Upper lobe of right lung (tissue), 1 donor: ENCODE data around the gene ZNF346. TPM values are rescaled to one million over a fixed set of nuclear protein-coding genes. Genes with fewer than 3 reads are reported as not detected.
A peak's percentile ranks its signal among the peaks of the same experiment; 100 is the strongest.

Experiments used
- ATAC-seq: fragments of 200-7000 bp; cut with Tn5 transposase; one replicate; pipeline ENCODE4 v1.9.1; 2020; ENCODE audit warnings: mild to moderate bottlenecking, moderate library complexity
- DNase-seq: peaks from one replicate; pipeline ENCODE4 v3.0.0-alpha.2; 2020
- H3K27ac ChIP-seq: fragments of 200-600 bp; one replicate; pipeline ENCODE4 v1.8.0; 2022
- H3K27me3 ChIP-seq: fragments of 200-600 bp; one replicate; pipeline ENCODE4 v1.8.0; 2022; ENCODE audit warnings: mild to moderate bottlenecking
- H3K36me3 ChIP-seq: fragments of 200-600 bp; one replicate; pipeline ENCODE4 v1.8.0; 2022
- H3K4me1 ChIP-seq: fragments of 200-600 bp; one replicate; pipeline ENCODE4 v1.8.0; 2022
- H3K4me3 ChIP-seq: fragments of 200-600 bp; one replicate; pipeline ENCODE4 v1.8.0; 2022; ENCODE audit warnings: mild to moderate bottlenecking
- H3K9me3 ChIP-seq: fragments of 200-600 bp; one replicate; pipeline ENCODE4 v1.8.0; 2022
- CTCF ChIP-seq: fragments of 200-600 bp; IDR thresholded peaks from one replicate; pipeline ENCODE4 v1.8.0; 2022; ENCODE audit warnings: antibody characterized with exemption
- intact Hi-C: fragments of 100-400 bp; cut with DNase I; formaldehyde crosslinking; loops from one replicate; pipeline ENCODE4 v1.11.0; 2022
- total RNA-seq: library from RNA; stranded (reverse); fragmentation: NEBNext Ultra II Directional; extraction: Animal tissue kit (Norgen Biotek cat#: 25700); gene quantifications from one replicate; pipeline ENCODE4 v1.2.1, GENCODE V29; 2021
- donor health status: DM: no; HTN: yes; CAD: no; lungs with severe emphysema.

The ZNF346 gene
- total RNA-seq, 1 donor from 2014 or later, result 12.9 TPM

GRCh38 chr5:177098470-177099141, 76.1 kb downstream of the ZNF346 start:
- H3K27me3 ChIP-seq, result no peaks in the 10 kb centered on the region
- H3K4me3 ChIP-seq, result no peak overlapping the region
- TF ChIP-seq CTCF, result no peak
- H3K4me1 ChIP-seq, result peaks cover 18% of the 10 kb centered on the region
- no peaks in the 10 kb centered on the region for H3K9me3 ChIP-seq
- ATAC-seq (peak; percentile 31), DNase-seq (no peak)
- intact Hi-C loops, result no loop called here
- H3K27ac ChIP-seq, result peak overlapping the region; percentile 38
- no peaks in the 10 kb centered on the region for H3K36me3 ChIP-seq

- intact Hi-C loops, result no loop called here
- Histone ChIP-seq H3K27me3 (no peaks in the 10 kb centered on the region), H3K4me1 (peaks cover 9% of the 10 kb centered on the region), H3K9me3 (no peaks in the 10 kb centered on the region), H3K36me3 (no peaks in the 10 kb centered on the region), H3K4me3 (no peak overlapping the region), H3K27ac (no peak overlapping the region)
- ATAC-seq (no peak), DNase-seq (no peak)
- no peak for TF ChIP-seq CTCF
Observed at GRCh38 chr5:177099422-177100093, 77.1 kb downstream of the ZNF346 start.

GRCh38 chr5:177100714-177101121, 78.2 kb downstream of the ZNF346 start:
- Histone ChIP-seq H3K4me1 (no peaks in the 10 kb centered on the region), H3K4me3 (no peak overlapping the region), H3K36me3 (no peaks in the 10 kb centered on the region), H3K27ac (no peak overlapping the region), H3K27me3 (no peaks in the 10 kb centered on the region), H3K9me3 (no peaks in the 10 kb centered on the region)
- intact Hi-C loops, result no loop called here
- TF ChIP-seq CTCF, result no peak
- no peak for ATAC-seq
- no peak for DNase-seq

- Histone ChIP-seq H3K27me3 (no peaks in the 10 kb centered on the region), H3K36me3 (no peaks in the 10 kb centered on the region), H3K9me3 (no peaks in the 10 kb centered on the region), H3K27ac (no peak overlapping the region), H3K4me1 (no peaks in the 10 kb centered on the region), H3K4me3 (no peak overlapping the region)
- DNase-seq (no peak), ATAC-seq (peak; percentile 18)
- intact Hi-C loops, result no loop called here
- no peak for TF ChIP-seq CTCF
Observed at GRCh38 chr5:177103523-177104253, 81.2 kb downstream of the ZNF346 start.

- no peak overlapping the region for H3K27ac ChIP-seq
- no peak for ATAC-seq
- H3K9me3 ChIP-seq, result no peaks in the 10 kb centered on the region
- no peak for DNase-seq
- intact Hi-C loops, result no loop called here
- no peak overlapping the region for H3K4me3 ChIP-seq
- H3K4me1 ChIP-seq, result no peaks in the 10 kb centered on the region
- no peaks in the 10 kb centered on the region for H3K36me3 ChIP-seq
- no peaks in the 10 kb centered on the region for H3K27me3 ChIP-seq
- no peak for TF ChIP-seq CTCF
Observed at GRCh38 chr5:177105691-177106476, 83.4 kb downstream of the ZNF346 start.
